ENCODE results near the gene ERC2.

ERC2 gene

GRCh38 chr3:56131974-56132590 is 336.2 kb downstream of the ERC2 start:
- TF ChIP-seq POLR2A (IDR thresholded peaks at IDR 0.05; ENCODE audit: low read depth, low read length) (no peak), TAF1 (IDR thresholded peaks at IDR 0.05; ENCODE audit: borderline replicate concordance, low read depth, low read length) (no peak), POLR2AphosphoS5 (IDR thresholded peaks at IDR 0.05; ENCODE audit: low read depth, low read length) (no peak)
- DNase-seq (ENCODE audit: insufficient read length) (no peak), FAIRE-seq (no peak)

GRCh38 chr3:56130036-56130435 is 338.2 kb downstream of the ERC2 start:
- FAIRE-seq (no peak), DNase-seq (ENCODE audit: insufficient read length) (no peak)
- no peak for TF ChIP-seq POLR2AphosphoS5 (IDR thresholded peaks at IDR 0.05; ENCODE audit: low read depth, low read length)
- TF ChIP-seq POLR2A (IDR thresholded peaks at IDR 0.05; ENCODE audit: low read depth, low read length), result no peak
- no peak for TF ChIP-seq TAF1 (IDR thresholded peaks at IDR 0.05; ENCODE audit: borderline replicate concordance, low read depth, low read length)

- TF ChIP-seq POLR2AphosphoS5 (IDR thresholded peaks at IDR 0.05; ENCODE audit: low read depth, low read length) (no peak), TAF1 (IDR thresholded peaks at IDR 0.05; ENCODE audit: borderline replicate concordance, low read depth, low read length) (no peak), POLR2A (IDR thresholded peaks at IDR 0.05; ENCODE audit: low read depth, low read length) (no peak)
- FAIRE-seq (no peak), DNase-seq (ENCODE audit: insufficient read length) (no peak)
Measured at GRCh38 chr3:56126632-56127031, 341.6 kb downstream of the ERC2 start.

- TF ChIP-seq POLR2AphosphoS5 (IDR thresholded peaks at IDR 0.05; ENCODE audit: low read depth, low read length) (no peak), POLR2A (IDR thresholded peaks at IDR 0.05; ENCODE audit: low read depth, low read length) (no peak), TAF1 (IDR thresholded peaks at IDR 0.05; ENCODE audit: borderline replicate concordance, low read depth, low read length) (no peak)
- FAIRE-seq (no peak), DNase-seq (ENCODE audit: insufficient read length) (no peak)
Measured at GRCh38 chr3:56125358-56126005, 342.8 kb downstream of the ERC2 start.

GRCh38 chr3:56124546-56124945 is 343.7 kb downstream of the ERC2 start:
- DNase-seq (ENCODE audit: insufficient read length), result no peak
- no peak for TF ChIP-seq TAF1 (IDR thresholded peaks at IDR 0.05; ENCODE audit: borderline replicate concordance, low read depth, low read length)
- TF ChIP-seq POLR2A (IDR thresholded peaks at IDR 0.05; ENCODE audit: low read depth, low read length), result no peak
- no peak for TF ChIP-seq POLR2AphosphoS5 (IDR thresholded peaks at IDR 0.05; ENCODE audit: low read depth, low read length)
- FAIRE-seq, result no peak

- TF ChIP-seq POLR2A (IDR thresholded peaks at IDR 0.05; ENCODE audit: low read depth, low read length) (no peak), POLR2AphosphoS5 (IDR thresholded peaks at IDR 0.05; ENCODE audit: low read depth, low read length) (no peak), TAF1 (IDR thresholded peaks at IDR 0.05; ENCODE audit: borderline replicate concordance, low read depth, low read length) (no peak)
- FAIRE-seq (no peak), DNase-seq (ENCODE audit: insufficient read length) (no peak)
Measured at GRCh38 chr3:56123487-56123886, 344.8 kb downstream of the ERC2 start.

GRCh38 chr3:56122911-56123310 is 345.4 kb downstream of the ERC2 start:
- DNase-seq (ENCODE audit: insufficient read length) (no peak), FAIRE-seq (no peak)
- TF ChIP-seq POLR2AphosphoS5 (IDR thresholded peaks at IDR 0.05; ENCODE audit: low read depth, low read length) (no peak), POLR2A (IDR thresholded peaks at IDR 0.05; ENCODE audit: low read depth, low read length) (no peak), TAF1 (IDR thresholded peaks at IDR 0.05; ENCODE audit: borderline replicate concordance, low read depth, low read length) (no peak)

GRCh38 chr3:56121716-56122115 is 346.6 kb downstream of the ERC2 start:
- TF ChIP-seq POLR2AphosphoS5 (IDR thresholded peaks at IDR 0.05; ENCODE audit: low read depth, low read length) (no peak), POLR2A (IDR thresholded peaks at IDR 0.05; ENCODE audit: low read depth, low read length) (no peak), TAF1 (IDR thresholded peaks at IDR 0.05; ENCODE audit: borderline replicate concordance, low read depth, low read length) (no peak)
- no peak for DNase-seq (ENCODE audit: insufficient read length)
- FAIRE-seq, result no peak

- DNase-seq (ENCODE audit: insufficient read length), result no peak
- TF ChIP-seq TAF1 (IDR thresholded peaks at IDR 0.05; ENCODE audit: borderline replicate concordance, low read depth, low read length) (no peak), POLR2AphosphoS5 (IDR thresholded peaks at IDR 0.05; ENCODE audit: low read depth, low read length) (no peak), POLR2A (IDR thresholded peaks at IDR 0.05; ENCODE audit: low read depth, low read length) (no peak)
- FAIRE-seq, result no peak
Measured at GRCh38 chr3:56119575-56120349, 348.5 kb downstream of the ERC2 start.

GRCh38 chr3:56118968-56119367 is 349.3 kb downstream of the ERC2 start:
- DNase-seq (ENCODE audit: insufficient read length), result no peak

GRCh38 chr3:56115698-56116097 is 352.6 kb downstream of the ERC2 start:
- no peak for FAIRE-seq
- DNase-seq (ENCODE audit: insufficient read length), result no peak
- TF ChIP-seq TAF1 (IDR thresholded peaks at IDR 0.05; ENCODE audit: borderline replicate concordance, low read depth, low read length), result no peak
- TF ChIP-seq POLR2AphosphoS5 (IDR thresholded peaks at IDR 0.05; ENCODE audit: low read depth, low read length), result no peak
- no peak for TF ChIP-seq POLR2A (IDR thresholded peaks at IDR 0.05; ENCODE audit: low read depth, low read length)

More at GRCh38 chr3:56118968-56119367, 349.3 kb downstream of the ERC2 start:
- TF ChIP-seq TAF1 (IDR thresholded peaks at IDR 0.05; ENCODE audit: borderline replicate concordance, low read depth, low read length) (no peak), POLR2A (IDR thresholded peaks at IDR 0.05; ENCODE audit: low read depth, low read length) (no peak), POLR2AphosphoS5 (IDR thresholded peaks at IDR 0.05; ENCODE audit: low read depth, low read length) (no peak)
- FAIRE-seq, result no peak

Measured in GM12892 (cell line).